T-helper 17 cell (primary cell): ENCODE results near the gene S100A1. TPM values are rescaled to one million over a fixed set of nuclear protein-coding genes. Genes with fewer than 3 reads are reported as not detected.

Experiments
- ATAC-seq: fragments of 150-1000 bp; cut with Tn5 transposase; 2 replicates; pipeline ENCODE4 v1.10.0; 2021; ENCODE audit warnings: mild to moderate bottlenecking, moderate library complexity
- DNase-seq, 3 donors: peaks; one replicate each; pipeline versions ENCODE4 v3.0.0 to v3.0.0-alpha.2; 2020 to 2021
- H3K9me3 ChIP-seq: one replicate; pipeline ENCODE4 v1.7.0; 2013; ENCODE audit warnings: low read length, mild to moderate bottlenecking; ENCODE audit not compliant: control insufficient read depth, poor library complexity, severe bottlenecking
- H3K27ac Mint-ChIP-seq: one replicate; pipeline ENCODE4 v1.8.0; 2022; ENCODE audit warnings: mild to moderate bottlenecking, moderate library complexity, mixed read lengths
- H3K27me3 Mint-ChIP-seq: one replicate; pipeline ENCODE4 v1.8.0; 2022; ENCODE audit warnings: mixed read lengths
- H3K36me3 Mint-ChIP-seq: one replicate; pipeline ENCODE4 v1.8.0; 2022; ENCODE audit warnings: low read depth, mixed read lengths
- H3K4me1 Mint-ChIP-seq: one replicate; pipeline ENCODE4 v1.8.0; 2022; ENCODE audit warnings: mild to moderate bottlenecking, mixed read lengths
- H3K4me3 Mint-ChIP-seq: one replicate; pipeline ENCODE4 v1.8.0; 2022; ENCODE audit warnings: mild to moderate bottlenecking, moderate library complexity, mixed read lengths
- total RNA-seq, 4 donors: library from RNA in 2 of 4; stranded (reverse) in 2 of 4; gene quantifications; one replicate each; pipeline ENCODE4 v1.2.3 and lab custom pipeline; 2022 to 2026

The S100A1 gene
- total RNA-seq, 2 donors from 2014 or later = not detected

DNA sequence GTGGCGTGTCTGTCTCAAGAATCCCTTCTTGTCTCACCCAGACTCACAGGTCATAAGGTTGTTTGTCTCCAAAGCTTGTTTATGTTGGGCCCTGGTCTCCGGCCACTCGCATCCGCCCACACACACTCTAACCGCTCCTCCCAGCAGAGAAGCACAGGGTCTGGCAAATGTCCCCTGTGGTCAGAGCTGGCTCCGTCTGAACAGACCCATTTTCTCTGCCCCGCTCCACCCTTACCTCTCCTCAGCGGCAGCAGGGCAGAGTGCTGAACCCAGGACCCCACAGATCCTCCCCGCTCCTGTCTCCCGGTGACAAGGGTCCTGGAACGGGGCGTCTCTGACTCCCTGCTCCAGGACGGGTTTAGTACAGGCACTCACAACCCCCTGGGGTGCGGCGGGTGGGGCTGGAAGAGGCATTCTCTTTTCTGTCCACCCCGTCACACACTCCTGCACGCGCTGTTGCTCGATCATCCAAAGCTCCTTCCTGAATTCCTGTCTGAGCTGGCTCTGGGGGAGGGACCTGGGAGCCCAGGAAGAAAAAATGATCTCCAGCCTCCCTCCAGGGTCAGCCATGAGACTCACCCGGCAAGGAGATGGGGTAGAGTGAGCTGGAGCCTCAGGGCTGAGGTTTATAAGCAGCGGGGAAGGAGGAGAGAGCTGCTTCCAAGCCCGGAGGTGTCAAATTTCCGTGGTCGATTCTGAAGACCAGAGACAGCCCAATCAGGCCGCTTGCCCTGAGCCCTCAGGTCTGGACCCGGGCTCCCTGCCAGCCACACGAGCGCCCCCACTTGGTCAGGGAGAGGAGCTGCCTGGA lies 1.1 kb upstream of the S100A1 start, which contains the start of gene S100A13:
Gene S100A13, minus strand, starts transcription at position 602 of the 811 bp plus-strand sequence. CDS start 1,033 bp downstream, outside the sequence.
- Mint-ChIP-seq H3K27me3 (peaks cover 9% of the 10 kb centered on the region), H3K4me3 (peak within 1 kb of the TSS; percentile 25), H3K4me1 (peaks cover 22% of the 10 kb centered on the region), H3K36me3 (no peaks in the 10 kb centered on the region), H3K27ac (peak within 1 kb of the TSS; percentile 45)
- DNase-seq = no peak
- no peaks in the 10 kb centered on the region for H3K9me3 ChIP-seq
- ATAC-seq = no peak

DNA sequence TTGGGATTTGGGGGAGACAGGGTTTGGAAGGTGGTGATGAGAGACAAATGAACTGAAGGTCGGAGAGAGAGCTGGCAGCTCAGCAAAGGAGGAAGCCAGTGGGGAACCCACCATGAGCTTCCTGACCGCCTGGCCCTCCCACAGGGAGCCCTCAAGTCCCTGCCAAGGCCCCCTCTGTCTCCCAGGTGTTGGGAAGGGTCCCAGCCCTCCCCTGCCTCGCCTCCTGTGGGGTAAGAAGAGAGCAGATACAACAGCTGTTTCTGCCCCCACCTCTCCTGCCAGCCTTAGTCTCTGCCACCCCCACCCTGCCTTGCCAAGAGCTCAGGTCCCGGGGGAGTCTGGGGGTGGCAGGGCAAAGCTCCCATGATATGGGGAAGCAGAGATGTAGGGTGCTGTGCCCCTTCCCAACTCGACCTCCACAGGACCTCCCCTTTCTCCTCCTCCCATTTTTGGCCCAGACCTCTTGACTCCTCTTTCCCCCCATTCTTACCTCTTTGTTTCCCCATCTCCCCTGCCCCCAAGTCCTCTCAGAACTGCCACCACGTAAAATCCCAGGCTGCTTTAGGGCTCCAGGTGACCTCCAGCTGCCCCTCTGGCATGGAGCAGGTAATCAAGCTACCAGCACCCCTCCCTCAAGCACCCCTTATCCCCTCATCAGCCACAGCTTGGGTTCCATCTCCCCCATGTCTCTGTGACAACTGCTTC lies 556 bp downstream of the S100A1 start:
- DNase-seq (no peak), ATAC-seq (no peak)
- Mint-ChIP-seq H3K4me1 (peaks cover 28% of the 10 kb centered on the region), H3K4me3 (no peak overlapping the region), H3K27me3 (peaks cover 9% of the 10 kb centered on the region), H3K36me3 (no peaks in the 10 kb centered on the region), H3K27ac (no peak overlapping the region)
- H3K9me3 ChIP-seq = no peaks in the 10 kb centered on the region

DNA sequence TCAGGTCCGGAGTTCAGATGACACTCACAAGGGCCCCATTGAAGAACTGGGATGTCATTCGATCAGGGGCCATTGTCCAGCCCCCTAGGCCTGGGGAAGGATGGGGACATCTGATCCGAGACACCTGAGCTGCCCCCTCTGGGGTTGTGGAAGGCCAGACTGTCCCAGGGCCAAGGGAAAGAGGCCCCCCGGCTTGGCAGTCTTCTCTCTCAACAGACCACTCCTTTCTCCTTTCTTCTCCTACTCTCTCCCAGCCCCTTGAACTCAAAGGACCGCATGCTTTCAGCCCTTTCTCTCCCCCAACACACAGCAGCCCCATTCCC lies 1.1 kb downstream of the S100A1 start:
- Mint-ChIP-seq H3K4me3 (no peak overlapping the region), H3K27me3 (peaks cover 9% of the 10 kb centered on the region), H3K36me3 (peaks cover under 1% of the 10 kb centered on the region), H3K27ac (no peak overlapping the region), H3K4me1 (peaks cover 28% of the 10 kb centered on the region)
- no peaks in the 10 kb centered on the region for H3K9me3 ChIP-seq
- DNase-seq (no peak), ATAC-seq (no peak)

DNA sequence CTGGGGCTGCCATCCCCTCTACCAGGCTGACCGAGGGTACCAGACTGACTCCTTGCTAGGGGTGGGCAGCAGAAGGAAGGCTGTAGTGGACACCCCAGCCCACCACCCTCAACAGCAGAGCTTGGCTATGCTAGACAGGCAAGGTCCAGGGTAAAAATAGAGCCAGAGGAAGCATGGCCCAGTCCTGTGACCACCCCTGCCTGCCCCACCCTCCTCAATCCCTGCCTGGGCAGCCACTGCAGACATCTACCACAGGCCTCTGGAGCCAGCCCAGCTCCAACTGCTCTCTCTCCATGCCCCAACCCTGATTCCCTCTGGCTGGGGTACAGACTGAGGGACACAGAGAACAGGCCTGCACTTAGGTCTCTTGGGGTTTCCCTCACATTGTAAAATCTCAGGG lies 1.7 kb downstream of the S100A1 start:
- peaks cover 2% of the 10 kb centered on the region for H3K36me3 Mint-ChIP-seq
- peaks cover 31% of the 10 kb centered on the region for H3K4me1 Mint-ChIP-seq
- no peak overlapping the region for H3K4me3 Mint-ChIP-seq
- ATAC-seq (no peak), DNase-seq (no peak)
- no peak overlapping the region for H3K27ac Mint-ChIP-seq
- H3K9me3 ChIP-seq = no peaks in the 10 kb centered on the region
- H3K27me3 Mint-ChIP-seq = peaks cover 9% of the 10 kb centered on the region

DNA sequence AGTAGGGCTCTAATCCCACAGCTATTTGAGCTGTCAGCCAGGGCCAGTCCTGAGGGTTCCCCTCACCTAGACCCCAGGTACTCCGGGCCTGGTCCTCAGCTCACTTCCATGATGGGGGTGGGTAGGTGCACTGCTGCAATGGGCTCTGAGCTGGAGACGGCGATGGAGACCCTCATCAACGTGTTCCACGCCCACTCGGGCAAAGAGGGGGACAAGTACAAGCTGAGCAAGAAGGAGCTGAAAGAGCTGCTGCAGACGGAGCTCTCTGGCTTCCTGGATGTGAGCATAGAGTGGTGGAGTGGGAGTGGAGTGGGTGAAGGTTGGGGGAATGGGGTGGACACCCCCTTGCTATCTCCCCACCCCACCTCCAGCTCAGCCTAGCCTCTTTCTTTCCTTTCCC lies 2.1 kb downstream of the S100A1 start:
- Mint-ChIP-seq H3K4me3 (no peak overlapping the region), H3K27ac (no peak overlapping the region), H3K36me3 (peaks cover 2% of the 10 kb centered on the region), H3K4me1 (peaks cover 34% of the 10 kb centered on the region), H3K27me3 (peaks cover 9% of the 10 kb centered on the region)
- ATAC-seq = no peak
- no peak for DNase-seq
- no peaks in the 10 kb centered on the region for H3K9me3 ChIP-seq

DNA sequence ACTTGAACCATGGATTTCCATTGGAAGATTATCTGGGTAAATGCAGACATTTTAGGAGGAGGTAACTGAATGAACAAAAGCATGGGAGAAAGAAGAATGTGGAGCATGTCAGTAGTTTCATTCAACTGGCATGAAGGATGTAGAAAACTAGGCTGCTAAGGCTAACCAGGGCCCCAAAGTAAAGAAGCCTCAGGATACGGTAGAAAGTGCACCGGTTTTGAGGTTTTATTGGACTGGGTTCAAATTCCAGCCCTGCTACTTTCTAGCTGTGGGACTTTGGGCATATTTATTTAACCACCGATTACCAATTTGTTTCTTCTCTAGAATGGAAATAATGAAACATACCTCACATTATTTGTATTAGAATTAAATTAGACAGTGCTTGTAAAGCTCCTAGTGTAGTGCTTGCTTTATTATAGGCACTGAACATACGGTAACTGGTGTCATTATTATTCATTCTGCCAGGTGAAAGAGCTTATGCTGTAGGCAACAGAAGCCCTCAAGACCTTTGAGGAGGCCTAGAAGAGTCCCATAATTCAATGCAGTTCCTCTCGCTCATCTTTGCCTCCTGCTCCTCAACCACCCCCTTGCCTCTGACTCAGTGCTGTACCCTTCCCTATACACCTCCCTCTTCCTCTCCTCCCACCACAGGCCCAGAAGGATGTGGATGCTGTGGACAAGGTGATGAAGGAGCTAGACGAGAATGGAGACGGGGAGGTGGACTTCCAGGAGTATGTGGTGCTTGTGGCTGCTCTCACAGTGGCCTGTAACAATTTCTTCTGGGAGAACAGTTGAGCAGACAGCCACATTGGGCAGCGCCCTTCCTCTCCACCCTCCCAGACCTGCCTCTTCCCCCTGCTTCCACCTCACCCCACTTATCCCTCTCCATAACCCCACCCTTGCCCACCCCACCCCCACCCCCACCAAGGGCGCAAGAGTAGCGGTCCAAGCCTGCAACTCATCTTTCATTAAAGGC lies 3.1 kb downstream of the S100A1 start:
- Mint-ChIP-seq H3K4me3 (no peak overlapping the region), H3K27ac (no peak overlapping the region), H3K36me3 (peaks cover 2% of the 10 kb centered on the region), H3K4me1 (peaks cover 35% of the 10 kb centered on the region), H3K27me3 (peaks cover 9% of the 10 kb centered on the region)
- DNase-seq (no peak), ATAC-seq (no peak)
- H3K9me3 ChIP-seq = no peaks in the 10 kb centered on the region

DNA sequence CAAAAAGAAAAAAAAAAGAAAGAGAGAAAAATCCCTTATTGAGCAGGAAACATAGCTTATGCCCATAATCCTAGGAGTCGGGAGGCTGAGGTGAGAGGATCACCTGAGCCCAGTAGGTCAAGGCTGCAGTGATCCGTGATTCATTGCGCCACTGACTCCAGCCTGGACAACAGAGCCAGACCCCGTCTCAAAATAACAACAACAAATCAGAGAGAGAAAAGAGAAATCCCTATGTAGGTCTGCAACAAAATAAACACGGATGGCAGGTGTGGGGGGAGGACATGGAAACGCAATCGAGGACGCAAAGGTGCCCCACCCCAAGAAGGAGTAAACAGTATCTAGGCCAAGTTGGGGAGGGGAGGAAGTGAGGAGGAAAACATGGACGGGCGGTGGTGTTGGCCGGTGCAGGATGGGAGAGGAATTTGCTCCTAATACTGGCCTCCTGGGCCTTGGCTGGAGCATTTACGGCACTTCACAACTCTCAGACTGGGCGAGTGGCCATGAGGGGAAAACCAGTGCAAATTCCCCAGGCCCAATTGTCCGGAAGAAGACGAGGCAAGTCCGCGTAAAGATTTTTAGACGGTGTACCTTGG lies 5.0 kb downstream of the S100A1 start:
- peaks cover 10% of the 10 kb centered on the region for H3K36me3 Mint-ChIP-seq
- H3K4me1 Mint-ChIP-seq = peaks cover 41% of the 10 kb centered on the region
- no peaks in the 10 kb centered on the region for H3K9me3 ChIP-seq
- no peaks in the 10 kb centered on the region for H3K27me3 Mint-ChIP-seq
- peak overlapping the region; percentile 99 for H3K4me3 Mint-ChIP-seq
- DNase-seq (no peak), ATAC-seq (no peak)
- peak overlapping the region; percentile 98 for H3K27ac Mint-ChIP-seq

DNA sequence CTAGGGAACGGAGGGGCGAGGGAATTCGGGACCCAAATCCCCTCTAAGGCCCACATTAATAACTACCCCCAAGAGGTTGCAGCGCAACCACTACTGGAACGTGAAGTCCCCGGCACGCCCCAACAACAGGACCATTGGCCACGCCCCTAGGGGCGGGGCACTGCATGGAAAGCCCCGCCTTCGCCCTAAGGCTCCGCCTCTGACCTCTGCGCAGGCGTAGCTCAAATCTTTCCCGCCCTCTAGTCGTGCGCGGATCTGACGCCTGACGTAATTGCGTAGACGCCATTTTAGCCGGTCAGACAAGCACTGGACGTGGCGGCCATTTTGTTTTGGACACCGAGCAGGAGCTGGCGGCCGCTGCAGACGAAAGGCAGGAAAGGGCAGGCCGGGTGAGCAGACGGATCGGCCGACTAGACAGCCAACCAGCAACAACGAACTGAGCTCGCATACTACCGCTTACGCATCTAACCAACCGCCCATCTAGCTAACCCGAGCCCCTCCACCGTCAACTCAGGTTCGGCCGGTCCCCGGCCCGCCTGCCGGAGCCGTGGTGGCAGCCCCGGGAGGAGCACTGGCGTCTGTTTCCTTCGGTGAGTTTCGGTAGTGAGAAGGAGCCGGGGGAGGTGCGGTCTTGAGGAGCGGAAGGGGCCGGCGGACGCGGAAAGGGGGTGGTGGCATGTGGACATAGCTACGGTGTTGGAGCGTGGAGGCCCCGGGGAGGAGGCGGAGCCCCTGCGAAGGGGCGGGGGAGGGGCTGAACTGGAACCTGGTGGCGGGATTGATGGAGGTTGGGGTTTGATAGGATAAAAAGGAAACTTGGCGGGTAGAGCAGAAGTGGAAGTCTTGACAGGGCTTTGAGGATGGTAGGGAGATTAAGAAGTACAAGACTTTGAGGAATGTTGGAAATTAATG lies 5.8 kb downstream of the S100A1 start, which contains the start of gene CHTOP:
Gene CHTOP, plus strand, starts transcription at position 313 of the 912 bp plus-strand sequence. CDS start 2,523 bp downstream, outside the sequence.
- H3K9me3 ChIP-seq = no peaks in the 10 kb centered on the region
- Mint-ChIP-seq H3K4me3 (peak within 1 kb of the TSS; percentile 99), H3K4me1 (peaks cover 41% of the 10 kb centered on the region), H3K36me3 (peaks cover 10% of the 10 kb centered on the region), H3K27ac (peak within 1 kb of the TSS; percentile 98), H3K27me3 (no peaks in the 10 kb centered on the region)
- ATAC-seq (peak; percentile 89), DNase-seq (peak; percentile 84 to 94 (median 92))

DNA sequence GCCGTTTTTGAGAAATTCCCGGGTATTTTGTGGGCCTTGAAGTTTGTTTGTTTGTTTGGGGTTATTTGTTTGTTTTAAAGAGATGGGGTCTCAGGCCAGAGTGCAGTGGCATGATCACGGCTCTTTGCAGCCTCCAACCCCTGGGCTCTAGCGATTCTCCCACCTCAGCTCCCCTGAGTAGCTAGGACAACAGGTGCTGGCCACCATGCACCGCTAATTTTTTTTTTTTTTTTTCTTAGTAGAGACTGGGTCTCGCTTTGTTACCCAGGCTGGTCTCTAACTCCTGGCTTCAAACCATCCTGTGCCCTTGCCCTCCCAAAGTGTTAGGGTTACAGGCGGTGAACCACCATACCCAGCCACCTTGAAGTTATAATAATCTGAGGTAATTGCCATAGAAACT lies 7.6 kb downstream of the S100A1 start:
- DNase-seq (no peak), ATAC-seq (no peak)
- no peaks in the 10 kb centered on the region for H3K9me3 ChIP-seq
- Mint-ChIP-seq H3K4me1 (peaks cover 37% of the 10 kb centered on the region), H3K36me3 (peaks cover 10% of the 10 kb centered on the region), H3K27me3 (no peaks in the 10 kb centered on the region), H3K4me3 (peak overlapping the region; percentile 99), H3K27ac (peak overlapping the region; percentile 98)

DNA sequence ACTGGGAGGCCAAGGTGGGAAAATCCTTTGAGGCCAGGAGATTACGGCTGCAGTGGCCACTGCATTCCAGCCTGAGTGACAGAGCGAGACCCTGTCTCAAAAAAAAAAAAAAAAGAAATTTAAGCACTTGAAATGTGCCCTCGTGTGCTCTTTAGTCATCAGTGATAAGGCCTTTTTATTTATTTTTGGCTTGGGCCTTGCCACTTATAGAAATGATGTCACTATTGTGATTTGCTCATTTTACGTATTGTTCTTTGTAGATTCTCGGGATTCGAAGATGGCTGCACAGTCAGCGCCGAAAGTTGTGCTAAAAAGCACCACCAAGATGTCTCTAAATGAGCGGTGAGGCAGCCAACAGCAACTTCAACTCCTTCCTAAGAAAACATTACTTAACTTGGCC lies 8.1 kb downstream of the S100A1 start:
- no peak for ATAC-seq
- Mint-ChIP-seq H3K4me3 (peak overlapping the region; percentile 99), H3K27me3 (no peaks in the 10 kb centered on the region), H3K36me3 (peaks cover 10% of the 10 kb centered on the region), H3K4me1 (peaks cover 38% of the 10 kb centered on the region), H3K27ac (peak overlapping the region; percentile 98)
- H3K9me3 ChIP-seq = no peaks in the 10 kb centered on the region
- DNase-seq = no peak

DNA sequence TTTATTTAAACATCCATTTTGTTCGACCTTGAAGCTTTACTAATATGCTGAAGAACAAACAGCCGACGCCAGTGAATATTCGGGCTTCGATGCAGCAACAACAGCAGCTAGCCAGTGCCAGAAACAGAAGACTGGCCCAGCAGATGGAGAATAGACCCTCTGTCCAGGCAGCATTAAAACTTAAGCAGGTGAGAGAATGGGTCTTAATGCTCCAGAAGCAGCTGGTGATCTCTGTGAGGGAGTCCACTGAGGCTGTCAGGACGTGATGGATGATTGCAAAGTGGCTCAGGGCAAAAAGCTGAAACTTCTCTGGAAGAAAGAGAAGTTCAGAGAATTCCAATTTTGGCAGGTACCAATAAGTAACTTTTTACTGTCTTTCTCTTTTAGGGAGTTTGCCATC lies 10.0 kb downstream of the S100A1 start:
- H3K27me3 Mint-ChIP-seq = no peaks in the 10 kb centered on the region
- H3K4me3 Mint-ChIP-seq = no peak overlapping the region
- ATAC-seq (no peak), DNase-seq (no peak)
- H3K9me3 ChIP-seq = no peaks in the 10 kb centered on the region
- H3K4me1 Mint-ChIP-seq = peaks cover 37% of the 10 kb centered on the region
- H3K36me3 Mint-ChIP-seq = peaks cover 13% of the 10 kb centered on the region
- H3K27ac Mint-ChIP-seq = peak overlapping the region; percentile 60

DNA sequence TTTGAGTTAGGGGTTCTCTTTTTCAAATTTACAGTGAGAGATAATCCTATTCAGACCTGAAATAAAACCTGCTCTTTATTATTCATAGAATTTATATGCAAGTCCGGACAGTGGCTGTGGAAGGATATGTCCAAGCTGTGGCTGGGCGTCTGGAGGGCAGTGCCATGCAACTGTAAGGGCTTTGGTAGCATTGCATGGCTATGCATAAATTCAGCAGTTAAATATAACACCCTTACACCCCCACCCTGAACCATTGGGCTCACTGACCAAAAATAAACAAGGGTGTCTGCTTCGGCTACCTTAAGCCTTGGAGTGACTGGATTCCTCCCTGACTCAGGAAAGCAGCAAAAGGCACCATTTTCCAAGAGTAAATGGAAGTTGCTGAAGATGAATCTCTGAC lies 11.0 kb downstream of the S100A1 start:
- H3K4me1 Mint-ChIP-seq = peaks cover 36% of the 10 kb centered on the region
- H3K4me3 Mint-ChIP-seq = no peak overlapping the region
- H3K27ac Mint-ChIP-seq = no peak overlapping the region
- no peaks in the 10 kb centered on the region for H3K27me3 Mint-ChIP-seq
- no peak for DNase-seq
- peaks cover 17% of the 10 kb centered on the region for H3K36me3 Mint-ChIP-seq
- no peak for ATAC-seq
- H3K9me3 ChIP-seq = no peaks in the 10 kb centered on the region
